HG03571 (cell line): ENCODE measurements around the gene STBD1.
"Not testable (repeated sequence)": the region's sequence is repeated elsewhere in the genome, so short reads cannot be mapped to it uniquely, and the experiment has no call there.

Source experiments
- ATAC-seq: cut with Tn5 transposase; IDR thresholded peaks from one replicate; pipeline ENCODE4 v1.9.1; 2021; ENCODE audit not compliant: unreplicated experiment

Gene STBD1

GRCh38 chr4:76282941-76283689 lies 23.4 kb upstream of the STBD1 start:
- ATAC-seq: no peak

GRCh38 chr4:76283900-76284299 lies 22.6 kb upstream of the STBD1 start:
- no peak for ATAC-seq

GRCh38 chr4:76287811-76288210 lies 18.7 kb upstream of the STBD1 start:
- not testable (repeated sequence) for ATAC-seq

- ATAC-seq: no peak
Observed at GRCh38 chr4:76292730-76293129, 13.8 kb upstream of the STBD1 start.

- no peak for ATAC-seq
Observed at GRCh38 chr4:76293772-76294171, 12.8 kb upstream of the STBD1 start.

GRCh38 chr4:76296286-76296820 lies 10.2 kb upstream of the STBD1 start:
- no peak for ATAC-seq

- ATAC-seq: no peak
Observed at GRCh38 chr4:76298227-76298626, 8.3 kb upstream of the STBD1 start.

- no peak for ATAC-seq
Observed at GRCh38 chr4:76300012-76300411, 6.5 kb upstream of the STBD1 start.

- ATAC-seq: peak; percentile 97
Observed at GRCh38 chr4:76301068-76301774, 5.3 kb upstream of the STBD1 start.

GRCh38 chr4:76301775-76302162 lies 4.8 kb upstream of the STBD1 start:
- no peak for ATAC-seq

- no peak for ATAC-seq
Observed at GRCh38 chr4:76302826-76303438, 3.6 kb upstream of the STBD1 start.

- no peak for ATAC-seq
Observed at GRCh38 chr4:76305033-76305687, 1.4 kb upstream of the STBD1 start.

- no peak for ATAC-seq
Observed at GRCh38 chr4:76306882-76307659, 538 bp downstream of the STBD1 start.

- no peak for ATAC-seq
Observed at GRCh38 chr4:76307660-76308014, 1.1 kb downstream of the STBD1 start.

- ATAC-seq: no peak
Observed at GRCh38 chr4:76308548-76308947, 2.0 kb downstream of the STBD1 start.

GRCh38 chr4:76309939-76310550 lies 3.5 kb downstream of the STBD1 start:
- ATAC-seq: no peak

- ATAC-seq: no peak
Observed at GRCh38 chr4:76310683-76311082, 4.2 kb downstream of the STBD1 start.

- no peak for ATAC-seq
Observed at GRCh38 chr4:76311896-76312331, 5.4 kb downstream of the STBD1 start.

- ATAC-seq: no peak
Observed at GRCh38 chr4:76312457-76312856, 5.9 kb downstream of the STBD1 start.

GRCh38 chr4:76313547-76313946 lies 7.0 kb downstream of the STBD1 start:
- no peak for ATAC-seq
